Left cardiac atrium (tissue), 4 donors: Measurements from ENCODE around the gene ZSCAN9. TPM values are rescaled to one million over a fixed set of nuclear protein-coding genes. Genes with fewer than 3 reads are reported as not detected.

Experiments used
- ATAC-seq, 2 donors: fragments of 200-7000 bp; cut with Tn5 transposase; one replicate each; pipeline ENCODE4 v1.9.1; 2020; ENCODE audit warnings: mild to moderate bottlenecking in 2 of 2, moderate library complexity in 2 of 2
- DNase-seq: peaks from one replicate; pipeline ENCODE4 v3.0.0-alpha.2; 2020
- intact Hi-C, 2 donors: fragments of 100-400 bp; cut with DNase I; formaldehyde crosslinking; loops; one replicate each; pipeline versions ENCODE4 v1.14.1 to v1.15.1; 2022 to 2023
- total RNA-seq, 2 donors: library from RNA; stranded (reverse); fragmentation: NEBNext Ultra II Directional; extraction: Animal tissue kit (Norgen Biotek cat#: 25700); gene quantifications; one replicate each; pipeline ENCODE4 v1.2.1, GENCODE V29; 2021
- donor health status: DM: no; HTN: yes; CAD: no.
- donor health status: DM: no; HTN: yes; CAD: no; lungs with severe emphysema.
- donor health status: DM: yes; HTN: yes; CAD: no.
- donor health status: Dilated cardiomyopathy.

The ZSCAN9 gene
- total RNA-seq, 2 donors from 2014 or later = 9.2 to 9.6 TPM

DNA sequence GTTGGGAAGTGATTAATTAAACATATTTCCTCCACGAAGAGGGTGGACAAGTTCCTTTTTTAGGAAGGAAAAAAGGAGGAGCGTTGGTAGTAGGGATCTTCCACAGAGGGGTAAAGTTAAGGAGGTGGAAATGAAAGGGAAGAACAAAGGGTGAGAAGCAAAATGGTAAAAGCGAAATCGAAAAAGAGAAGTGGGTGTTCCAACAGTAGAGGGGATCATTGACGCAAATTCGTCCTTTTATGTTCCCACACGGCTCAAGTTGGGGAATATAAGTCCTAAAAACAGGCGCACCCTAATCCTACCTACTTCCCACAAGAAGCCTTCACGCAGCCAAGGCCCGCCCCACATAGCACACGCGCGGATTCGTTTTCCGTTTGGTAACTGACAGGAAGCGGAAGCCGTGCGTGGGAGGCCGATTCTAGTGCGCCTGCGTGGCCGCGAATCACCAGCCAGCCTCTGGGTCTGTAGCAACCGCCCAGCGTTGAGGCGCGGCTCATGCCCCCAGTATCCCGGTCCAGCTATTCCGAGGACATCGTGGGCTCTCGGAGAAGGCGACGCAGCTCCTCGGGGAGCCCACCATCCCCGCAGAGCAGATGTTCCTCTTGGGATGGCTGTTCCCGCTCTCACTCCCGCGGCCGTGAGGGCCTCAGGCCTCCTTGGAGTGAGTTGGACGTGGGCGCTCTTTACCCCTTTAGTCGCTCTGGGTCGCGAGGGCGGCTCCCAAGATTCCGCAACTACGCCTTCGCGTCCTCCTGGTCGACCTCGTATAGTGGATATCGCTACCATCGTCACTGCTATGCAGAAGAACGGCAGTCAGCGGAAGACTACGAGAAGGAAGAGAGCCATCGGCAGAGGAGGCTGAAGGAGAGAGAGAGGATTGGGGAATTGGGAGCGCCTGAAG, 34.1 kb downstream of the ZSCAN9 start, which contains the start of gene NKAPL:
Gene NKAPL (plus strand): TSS at position 421 of the 901 bp plus-strand sequence. CDS start 75 bp downstream, at position 496.
- intact Hi-C loops = no loop called here
- ATAC-seq (peak; percentile 94 to 99), DNase-seq (peak; percentile 90)

- no peak for DNase-seq
- ATAC-seq = no peak
- intact Hi-C loops = no loop called here
Observed at GRCh38 chr6:28263922-28264321, 38.8 kb downstream of the ZSCAN9 start.

DNA sequence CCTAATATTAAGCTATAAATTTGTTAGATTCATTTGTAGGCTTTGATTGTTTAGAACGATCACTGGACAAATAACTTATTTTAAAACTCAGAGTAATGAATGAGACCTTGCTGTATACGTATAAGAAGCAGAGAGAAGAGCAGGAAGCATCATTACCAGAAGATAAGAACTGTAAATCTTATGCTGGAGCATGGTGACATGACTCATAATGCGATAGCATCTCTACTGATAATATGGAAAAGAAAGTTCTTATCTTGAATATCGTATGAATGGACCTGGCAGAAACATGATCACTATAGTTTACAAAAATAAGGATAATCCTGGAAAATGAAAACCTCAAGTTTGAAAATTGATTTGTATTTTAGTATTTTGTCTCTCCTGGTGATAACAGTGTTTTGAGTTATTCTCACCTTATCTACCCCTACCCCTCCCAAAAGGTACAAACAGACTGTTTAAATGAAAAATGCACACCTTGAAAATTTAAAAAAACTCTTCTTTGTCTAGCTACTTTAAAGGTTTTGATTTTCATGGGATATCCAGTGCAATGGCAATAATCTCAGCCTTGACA, 39.8 kb downstream of the ZSCAN9 start:
- DNase-seq = no peak
- ATAC-seq = no peak
- intact Hi-C loops = loop anchor here in 1 of 2 donors (5.0 kb wide), 2 partner anchors 67 to 92 kb away; no protein-coding TSS in a partner anchor

- ATAC-seq (no peak), DNase-seq (no peak)
- intact Hi-C loops = loop anchor here in 1 of 2 donors (5.0 kb wide), 2 partner anchors 66 to 91 kb away; no protein-coding TSS in a partner anchor
Observed at GRCh38 chr6:28266563-28266961, 41.5 kb downstream of the ZSCAN9 start.

DNA sequence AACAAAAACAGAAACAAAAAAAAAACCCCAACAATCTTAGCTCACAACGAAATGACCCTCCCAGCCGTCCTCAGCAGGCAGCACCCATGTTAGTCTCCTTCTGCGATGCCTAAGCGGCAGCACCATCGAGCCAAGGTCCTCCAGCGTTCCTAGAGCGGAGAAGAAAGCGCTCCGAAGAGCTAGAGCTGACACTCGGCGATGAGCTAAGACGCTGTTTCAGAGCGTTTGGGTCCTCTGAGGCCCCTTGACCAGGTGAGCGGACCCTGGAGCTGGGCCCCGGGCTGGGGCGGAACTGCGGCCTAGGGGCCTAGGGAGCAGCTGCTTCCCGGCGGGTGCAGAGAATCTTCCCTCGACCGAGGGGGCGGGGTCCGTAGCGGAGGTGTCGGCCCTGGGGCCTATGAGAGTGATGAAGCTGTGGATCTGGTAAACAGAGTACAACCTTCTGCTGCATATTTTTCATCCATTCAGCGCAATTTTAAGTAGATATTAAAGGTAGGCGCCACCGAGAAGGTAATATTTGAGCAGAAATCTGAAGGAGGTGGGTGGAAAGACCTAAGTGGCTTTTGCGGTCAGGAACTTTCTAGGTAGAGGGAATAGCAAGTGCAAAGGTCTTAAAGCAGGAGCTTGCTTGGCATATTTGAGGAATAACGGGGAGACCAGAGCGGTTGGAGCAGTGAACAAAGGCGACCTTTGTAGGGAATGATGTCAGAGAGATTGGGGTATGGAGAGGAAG, 42.1 kb downstream of the ZSCAN9 start, which contains the start of gene ZSCAN26:
Gene ZSCAN26 (plus strand): TSS at position 182 of the 733 bp plus-strand sequence. CDS start 4,777 bp downstream, outside the sequence.
- intact Hi-C loops = loop anchor here in 1 of 2 donors (5.0 kb wide), 2 partner anchors 65 to 90 kb away; no protein-coding TSS in a partner anchor
- DNase-seq = peak; percentile 87
- ATAC-seq = peak; percentile 98

DNA sequence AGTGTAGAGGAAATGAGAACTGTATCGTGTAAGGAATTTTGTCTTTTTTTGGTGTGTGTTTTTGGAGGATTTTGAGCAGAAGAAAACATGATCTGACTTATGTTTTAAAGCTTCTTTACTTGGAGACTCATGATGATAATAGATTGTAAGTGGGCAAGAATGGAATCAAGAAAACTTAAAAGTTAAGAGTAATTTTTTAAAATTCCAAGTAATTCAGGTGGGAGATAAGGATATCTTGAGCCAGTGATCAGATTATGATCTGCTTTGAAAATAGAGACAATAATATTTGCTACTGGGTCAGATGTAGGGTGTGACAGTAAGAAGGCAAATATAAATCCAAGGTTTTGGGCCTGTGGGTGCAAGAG, 42.6 kb downstream of the ZSCAN9 start:
- intact Hi-C loops = loop anchor here in 1 of 2 donors (5.0 kb wide), 2 partner anchors 65 to 90 kb away; no protein-coding TSS in a partner anchor

GRCh38 chr6:28269492-28269891, 44.4 kb downstream of the ZSCAN9 start:
- ATAC-seq (peak in 1 of 2 donors; percentile 48), DNase-seq (no peak)
- intact Hi-C loops = loop anchor here in 1 of 2 donors (5.0 kb wide), 2 partner anchors 63 to 88 kb away; no protein-coding TSS in a partner anchor

More for the DNA sequence above, 42.6 kb downstream of the ZSCAN9 start:
- no peak for ATAC-seq
- DNase-seq = no peak

- intact Hi-C loops = no loop called here
- ATAC-seq = no peak
Observed at GRCh38 chr6:28274888-28275287, 49.8 kb downstream of the ZSCAN9 start.

GRCh38 chr6:28277746-28278145, 52.7 kb downstream of the ZSCAN9 start:
- intact Hi-C loops = no loop called here

More at GRCh38 chr6:28274888-28275287, 49.8 kb downstream of the ZSCAN9 start:
- DNase-seq = no peak

GRCh38 chr6:28280595-28281287, 55.7 kb downstream of the ZSCAN9 start:
- ATAC-seq = no peak
- intact Hi-C loops = loop anchor here (2.0 to 5.0 kb wide), 2 partner anchors 62 to 76 kb away; no protein-coding TSS in a partner anchor

More at GRCh38 chr6:28277746-28278145, 52.7 kb downstream of the ZSCAN9 start:
- DNase-seq (no peak), ATAC-seq (no peak)

GRCh38 chr6:28281288-28282064, 56.4 kb downstream of the ZSCAN9 start, which contains the start of gene PGBD1:
PGBD1 (plus strand) TSS chr6:28281572; CDS start chr6:28283814, 2,242 bp downstream.
- intact Hi-C loops = loop anchor here (2.0 to 5.0 kb wide), 2 partner anchors 61 to 75 kb away; no protein-coding TSS in a partner anchor
- DNase-seq (peak; percentile 87), ATAC-seq (peak; percentile 96 to 98)

More at GRCh38 chr6:28280595-28281287, 55.7 kb downstream of the ZSCAN9 start:
- no peak for DNase-seq

GRCh38 chr6:28282926-28283325, 57.9 kb downstream of the ZSCAN9 start:
- DNase-seq (no peak), ATAC-seq (no peak)
- intact Hi-C loops = loop anchor here in 1 of 2 donors (5.0 kb wide), 1 partner anchor 59 kb away; no protein-coding TSS in a partner anchor

Other genes with a start within 250 kb of the ZSCAN9 start
- under 1 TPM; 0.24 to 0.44 TPM for gene ZNF165, start 144.7 kb upstream of the ZSCAN9 start, total RNA-seq
- 1 to 10 TPM; 2.4 TPM for gene ZSCAN16, start 100.7 kb upstream of the ZSCAN9 start, total RNA-seq
- 10 to 100 TPM; 10.8 to 15.8 TPM for gene ZKSCAN8, start 83.4 kb upstream of the ZSCAN9 start, total RNA-seq
- 1 to 10 TPM; 2.3 to 3.1 TPM for gene ZKSCAN4, start 27.0 kb downstream of the ZSCAN9 start, total RNA-seq
- gene NKAPL, start 34.0 kb downstream of the ZSCAN9 start, total RNA-seq = 1 to 10 TPM; 5.4 to 6.1 TPM
- gene ZSCAN26, start 41.9 kb downstream of the ZSCAN9 start, total RNA-seq = 10 to 100 TPM in 1 of 2 donors, 1 to 10 TPM in 1; 8.8 to 11.9 TPM
- gene PGBD1, start 56.3 kb downstream of the ZSCAN9 start, total RNA-seq = 1 to 10 TPM; 2.7 TPM
- 10 to 100 TPM in 1 of 2 donors, 1 to 10 TPM in 1; 8.4 to 11.4 TPM for gene ZSCAN31, start 110.9 kb downstream of the ZSCAN9 start, total RNA-seq
- gene ZKSCAN3, start 124.7 kb downstream of the ZSCAN9 start, total RNA-seq = 1 to 10 TPM; 3.2 to 4.6 TPM
- 1 to 10 TPM; 2.6 to 3.7 TPM for gene ZSCAN12, start 174.5 kb downstream of the ZSCAN9 start, total RNA-seq
- 1 to 10 TPM; 1.1 to 1.2 TPM for gene ZSCAN23, start 218.2 kb downstream of the ZSCAN9 start, total RNA-seq